Measurements from ENCODE around the gene PKD2. TPM values are rescaled to one million over a fixed set of nuclear protein-coding genes. Genes with fewer than 3 reads are reported as not detected.
"Not testable (repeated sequence)": the region's sequence is repeated elsewhere in the genome, so short reads cannot be mapped to it uniquely, and the experiment has no call there.

The PKD2 gene
- total RNA-seq, 1 experiment from 2014 or later = 29.1 TPM

- no peak for DNase-seq (ENCODE audit: low read depth)
Observed at GRCh38 chr4:88109123-88109881, 101.9 kb downstream of the PKD2 start.

- no peak for DNase-seq (ENCODE audit: low read depth)
Observed at GRCh38 chr4:88110826-88111225, 103.4 kb downstream of the PKD2 start.

GRCh38 chr4:88112856-88113255 lies 105.4 kb downstream of the PKD2 start:
- no peak for DNase-seq (ENCODE audit: low read depth)

- DNase-seq (ENCODE audit: low read depth) = no peak
Observed at GRCh38 chr4:88115587-88115986, 108.2 kb downstream of the PKD2 start.

- DNase-seq (ENCODE audit: low read depth) = no peak
Observed at GRCh38 chr4:88119943-88120342, 112.5 kb downstream of the PKD2 start.

- not testable (repeated sequence) for DNase-seq (ENCODE audit: low read depth)
Observed at GRCh38 chr4:88122260-88122659, 114.8 kb downstream of the PKD2 start.

Other genes with a start within 250 kb of the PKD2 start
- not detected in 2 replicates for gene IBSP, start 208.1 kb upstream of the PKD2 start, total RNA-seq (2014; rRNA removed; shearing (Covaris generic))
- gene MEPE, start 174.7 kb upstream of the PKD2 start, total RNA-seq (2014; rRNA removed; shearing (Covaris generic)) = not detected in 2 replicates
- gene SPP1, start 31.9 kb upstream of the PKD2 start, total RNA-seq (2014; rRNA removed; shearing (Covaris generic)) = 2.6 and 3.1 TPM in 2 replicates
- gene ABCG2, start 151.0 kb downstream of the PKD2 start, total RNA-seq (2014; rRNA removed; shearing (Covaris generic)) = 2.3 and 3.3 TPM in 2 replicates